K562 (cell line): ENCODE data around the gene RUNDC3A. TPM values are rescaled to one million over a fixed set of nuclear protein-coding genes. Genes with fewer than 3 reads are reported as not detected.

Source experiments
- ARHGAP35 ChIP-seq: fragments of 450-650 bp; IDR thresholded peaks from 2 replicates; pipeline ENCODE4 v1.6.1; 2018; ENCODE audit not compliant: partially characterized antibody
- BHLHE40 ChIP-seq: IDR thresholded peaks from 2 replicates; pipeline ENCODE4 v1.6.1; 2011; ENCODE audit warnings: low read length, improper control_type of control experiment
- EP400 ChIP-seq: fragments of 450-650 bp; IDR thresholded peaks from 2 replicates; pipeline ENCODE4 v1.6.1; 2017; ENCODE audit warnings: antibody characterized with exemption, mild to moderate bottlenecking, moderate library complexity
- L3MBTL2 ChIP-seq: fragments of 450-650 bp; IDR thresholded peaks from 2 replicates; pipeline ENCODE4 v1.6.1; 2016; ENCODE audit warnings: mild to moderate bottlenecking, moderate library complexity
- MCM3 ChIP-seq: fragments of 450-650 bp; IDR thresholded peaks from 2 replicates; pipeline ENCODE4 v1.6.1; 2016
- MTF1 ChIP-seq: fragments of 250-450 bp; sonication (Bioruptor Pico); IDR thresholded peaks from 2 replicates; pipeline ENCODE4 v1.9.0; 2021; ENCODE audit warnings: moderate library complexity, mild to moderate bottlenecking, inconsistent platforms, borderline replicate concordance
- NONO ChIP-seq, 2 experiments: fragments of 200-400 bp in 1 of 2; fragments of 450-650 bp in 1 of 2; formaldehyde crosslinking in 1 of 2; IDR thresholded peaks; 2 replicates each; pipeline ENCODE4 v1.6.1; 2017; ENCODE audit warnings: low read depth in 2 of 2, mild to moderate bottlenecking in 2 of 2, moderate library complexity in 2 of 2, low read length in 1 of 2
- RBM15 ChIP-seq: fragments of 200-400 bp; formaldehyde crosslinking; IDR thresholded peaks from 2 replicates; pipeline ENCODE4 v1.6.1; 2018; ENCODE audit warnings: mild to moderate bottlenecking, low read length, moderate library complexity; ENCODE audit not compliant: insufficient read depth
- RCOR1 ChIP-seq, 2 experiments: IDR thresholded peaks; 2 replicates each; pipeline ENCODE4 v1.6.1; 2012; ENCODE audit warnings: low read depth in 2 of 2, low read length in 2 of 2, borderline replicate concordance in 1 of 2, improper control_type of control experiment in 1 of 2
- SIX5 ChIP-seq, 2 experiments: IDR thresholded peaks; 2 replicates each; pipeline ENCODE4 v1.6.1; 2011; ENCODE audit warnings: low read length in 2 of 2, borderline replicate concordance in 1 of 2, low read depth in 1 of 2, mild to moderate bottlenecking in 1 of 2, moderate library complexity in 1 of 2; ENCODE audit not compliant: insufficient read depth in 1 of 2
- SMAD1 ChIP-seq: fragments of 150-350 bp; IDR thresholded peaks from 2 replicates; pipeline ENCODE4 v1.6.1; 2014; ENCODE audit warnings: low read length, low read depth; ENCODE audit not compliant: partially characterized antibody
- TCF3 ChIP-seq: sonication (generic); formaldehyde crosslinking; IDR thresholded peaks from 2 replicates; pipeline ENCODE4 v1.4.0; 2020; ENCODE audit warnings: mild to moderate bottlenecking, missing genetic modification reagents
- YY1 ChIP-seq, 3 experiments: IDR thresholded peaks; 2 replicates each; pipeline ENCODE4 v1.6.1; 2011; ENCODE audit warnings: low read length in 2 of 3, mild to moderate bottlenecking in 2 of 3, moderate library complexity in 2 of 3, borderline replicate concordance in 1 of 3, control low read depth in 1 of 3, low read depth in 1 of 3; ENCODE audit not compliant: insufficient read depth in 3 of 3, insufficient replicate concordance in 2 of 3, control insufficient read depth in 1 of 3, insufficient read length in 1 of 3; ENCODE audit errors: extremely low read depth in 1 of 3
- ZNF445 ChIP-seq: fragments of 250-450 bp; sonication (Bioruptor Pico); IDR thresholded peaks from 2 replicates; pipeline ENCODE4 v1.4.0; 2020; ENCODE audit warnings: low read depth, mild to moderate bottlenecking, moderate library complexity
- ZNF717 ChIP-seq: fragments of 250-450 bp; sonication (Bioruptor Pico); IDR thresholded peaks from 2 replicates; pipeline ENCODE4 v1.5.0; 2021
- polyA plus RNA-seq, 8 experiments: library from polyadenylated mRNA; depleted of rRNA in 4 of 8; stranded (reverse) in 5 of 8; unstranded in 3 of 8; fragments of >200 nt; fragmentation: Nextera tagmentation in 2 of 8; fragmentation: Illumina TruSeq in 1 of 8; extraction: Ambion mirVana in 2 of 8; extraction: Trizol in 1 of 8; gene quantifications; 2 replicates each; pipeline versions ENCODE4 v1.2.1 to v1.2.3, GENCODE V29; 2011 to 2014; ENCODE audit warnings: inconsistent platforms in 1 of 8, missing spikeins in 1 of 8
- total RNA-seq, 7 experiments: library from RNA; depleted of rRNA in 6 of 7; stranded (reverse); fragments of >200 nt in 6 of 7; fragmentation: Illumina TruSeq in 2 of 7; extraction: Trizol in 2 of 7; gene quantifications; 2 replicates each; pipeline versions ENCODE4 v1.2.1 to v1.2.3, GENCODE V29; 2011 to 2021; ENCODE audit warnings: low replicate concordance in 1 of 7
- TF ChIP-seq, protein P1 (sequence below): fragments of 450-650 bp; IDR thresholded peaks from 2 replicates; pipeline ENCODE4 v1.6.1; 2014; ENCODE audit warnings: low read depth, mild to moderate bottlenecking, moderate library complexity, borderline replicate concordance
- TF ChIP-seq, protein P2 (sequence below): fragments of 450-650 bp; IDR thresholded peaks from 2 replicates; pipeline ENCODE4 v1.6.1; 2016; ENCODE audit warnings: low read depth, mild to moderate bottlenecking, moderate library complexity
- TF ChIP-seq, protein P3 (sequence below): sonication (generic); formaldehyde crosslinking; IDR thresholded peaks from 2 replicates; pipeline ENCODE4 v1.8.1; 2023; ENCODE audit warnings: mild to moderate bottlenecking, missing genetic modification reagents
- TF ChIP-seq, protein P4 (sequence below): fragments of 200-800 bp; sonication (Bioruptor generic); IDR thresholded peaks from 2 replicates; pipeline ENCODE4 v1.6.1; 2017; ENCODE audit warnings: missing genetic modification characterization, missing compliant biosample characterization
- TF ChIP-seq, protein P5 (sequence below): fragments of 450-650 bp; conservative IDR thresholded peaks from 2 replicates; pipeline ENCODE4 v1.6.1; 2016; ENCODE audit warnings: missing genetic modification characterization, low read depth, mild to moderate bottlenecking, control low read depth, missing compliant biosample characterization

Gene RUNDC3A
- total and polyA plus RNA-seq, 9 of the 15 experiments (the other 6 are each of a cell fraction or from before 2014, with no cell fraction given) = not detected

DNA sequence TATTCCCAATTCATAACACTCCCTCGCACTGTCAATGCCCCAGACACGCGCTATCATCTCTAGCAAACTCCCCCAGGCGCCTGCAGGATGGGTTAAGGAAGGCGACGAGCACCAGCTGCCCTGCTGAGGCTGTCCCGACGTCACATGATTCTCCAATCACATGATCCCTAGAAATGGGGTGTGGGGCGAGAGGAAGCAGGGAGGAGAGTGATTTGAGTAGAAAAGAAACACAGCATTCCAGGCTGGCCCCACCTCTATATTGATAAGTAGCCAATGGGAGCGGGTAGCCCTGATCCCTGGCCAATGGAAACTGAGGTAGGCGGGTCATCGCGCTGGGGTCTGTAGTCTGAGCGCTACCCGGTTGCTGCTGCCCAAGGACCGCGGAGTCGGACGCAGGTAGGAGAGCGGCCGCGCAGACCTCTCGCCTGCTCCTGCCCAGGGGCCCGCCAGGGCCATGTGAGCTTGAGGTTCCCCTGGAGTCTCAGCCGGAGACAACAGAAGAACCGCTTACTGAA, 36.6 kb downstream of the RUNDC3A start, which contains the start of gene GRN (continued):
- TF ChIP-seq, protein P1, sequence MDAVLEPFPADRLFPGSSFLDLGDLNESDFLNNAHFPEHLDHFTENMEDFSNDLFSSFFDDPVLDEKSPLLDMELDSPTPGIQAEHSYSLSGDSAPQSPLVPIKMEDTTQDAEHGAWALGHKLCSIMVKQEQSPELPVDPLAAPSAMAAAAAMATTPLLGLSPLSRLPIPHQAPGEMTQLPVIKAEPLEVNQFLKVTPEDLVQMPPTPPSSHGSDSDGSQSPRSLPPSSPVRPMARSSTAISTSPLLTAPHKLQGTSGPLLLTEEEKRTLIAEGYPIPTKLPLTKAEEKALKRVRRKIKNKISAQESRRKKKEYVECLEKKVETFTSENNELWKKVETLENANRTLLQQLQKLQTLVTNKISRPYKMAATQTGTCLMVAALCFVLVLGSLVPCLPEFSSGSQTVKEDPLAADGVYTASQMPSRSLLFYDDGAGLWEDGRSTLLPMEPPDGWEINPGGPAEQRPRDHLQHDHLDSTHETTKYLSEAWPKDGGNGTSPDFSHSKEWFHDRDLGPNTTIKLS = peak; percentile 47; the same call in 1 of the 2 replicates
- TF ChIP-seq L3MBTL2 = peak; percentile 94
- TF ChIP-seq ZNF717 (CRISPR knock-in tag) = no peak
- peak in 1 of 2 experiments; percentile 90; a peak in 2 of 4 replicates for TF ChIP-seq RCOR1 (IDR thresholded peaks at IDR 0.05; ENCODE audit: borderline replicate concordance in 1 of 2, low read depth in 2 of 2, low read length in 2 of 2)
- TF ChIP-seq TCF3 (CRISPR knock-in tag) = 0 out of 2 replicates have a peak, but pooled peaks have one; percentile 23
- TF ChIP-seq YY1 (IDR thresholded peaks at IDR 0.05; ENCODE audit: borderline replicate concordance in 1 of 3, control insufficient read depth in 1 of 3, extremely low read depth in 1 of 3, insufficient read depth in 3 of 3, insufficient read length in 1 of 3, insufficient replicate concordance in 2 of 3, low read depth in 1 of 3, low read length in 2 of 3) = peak in 1 of 3 experiments; percentile 20
- TF ChIP-seq SMAD1 = no peak
- TF ChIP-seq BHLHE40 = peak; percentile 50
- TF ChIP-seq SIX5 (IDR thresholded peaks at IDR 0.05; ENCODE audit: borderline replicate concordance in 1 of 2, insufficient read depth in 1 of 2, low read depth in 1 of 2, low read length in 2 of 2) = no peak
- no peak for TF ChIP-seq EP400
- TF ChIP-seq ARHGAP35 = no peak
- no peak for TF ChIP-seq ZNF445 (CRISPR knock-in tag)
- TF ChIP-seq MTF1 (CRISPR knock-in tag) = no peak
- TF ChIP-seq RBM15 = no peak
- TF ChIP-seq, protein P2, sequence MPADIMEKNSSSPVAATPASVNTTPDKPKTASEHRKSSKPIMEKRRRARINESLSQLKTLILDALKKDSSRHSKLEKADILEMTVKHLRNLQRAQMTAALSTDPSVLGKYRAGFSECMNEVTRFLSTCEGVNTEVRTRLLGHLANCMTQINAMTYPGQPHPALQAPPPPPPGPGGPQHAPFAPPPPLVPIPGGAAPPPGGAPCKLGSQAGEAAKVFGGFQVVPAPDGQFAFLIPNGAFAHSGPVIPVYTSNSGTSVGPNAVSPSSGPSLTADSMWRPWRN = no peak
- no peak for TF ChIP-seq NONO (IDR thresholded peaks at IDR 0.05; ENCODE audit: low read depth in 2 of 2, low read length in 1 of 2)
- TF ChIP-seq MCM3 = no peak
- TF ChIP-seq, protein P3, sequence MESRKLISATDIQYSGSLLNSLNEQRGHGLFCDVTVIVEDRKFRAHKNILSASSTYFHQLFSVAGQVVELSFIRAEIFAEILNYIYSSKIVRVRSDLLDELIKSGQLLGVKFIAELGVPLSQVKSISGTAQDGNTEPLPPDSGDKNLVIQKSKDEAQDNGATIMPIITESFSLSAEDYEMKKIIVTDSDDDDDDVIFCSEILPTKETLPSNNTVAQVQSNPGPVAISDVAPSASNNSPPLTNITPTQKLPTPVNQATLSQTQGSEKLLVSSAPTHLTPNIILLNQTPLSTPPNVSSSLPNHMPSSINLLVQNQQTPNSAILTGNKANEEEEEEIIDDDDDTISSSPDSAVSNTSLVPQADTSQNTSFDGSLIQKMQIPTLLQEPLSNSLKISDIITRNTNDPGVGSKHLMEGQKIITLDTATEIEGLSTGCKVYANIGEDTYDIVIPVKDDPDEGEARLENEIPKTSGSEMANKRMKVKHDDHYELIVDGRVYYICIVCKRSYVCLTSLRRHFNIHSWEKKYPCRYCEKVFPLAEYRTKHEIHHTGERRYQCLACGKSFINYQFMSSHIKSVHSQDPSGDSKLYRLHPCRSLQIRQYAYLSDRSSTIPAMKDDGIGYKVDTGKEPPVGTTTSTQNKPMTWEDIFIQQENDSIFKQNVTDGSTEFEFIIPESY (CRISPR knock-in tag) = 0 out of 2 replicates have a peak, but pooled peaks have one; percentile 34
- TF ChIP-seq, protein P4, sequence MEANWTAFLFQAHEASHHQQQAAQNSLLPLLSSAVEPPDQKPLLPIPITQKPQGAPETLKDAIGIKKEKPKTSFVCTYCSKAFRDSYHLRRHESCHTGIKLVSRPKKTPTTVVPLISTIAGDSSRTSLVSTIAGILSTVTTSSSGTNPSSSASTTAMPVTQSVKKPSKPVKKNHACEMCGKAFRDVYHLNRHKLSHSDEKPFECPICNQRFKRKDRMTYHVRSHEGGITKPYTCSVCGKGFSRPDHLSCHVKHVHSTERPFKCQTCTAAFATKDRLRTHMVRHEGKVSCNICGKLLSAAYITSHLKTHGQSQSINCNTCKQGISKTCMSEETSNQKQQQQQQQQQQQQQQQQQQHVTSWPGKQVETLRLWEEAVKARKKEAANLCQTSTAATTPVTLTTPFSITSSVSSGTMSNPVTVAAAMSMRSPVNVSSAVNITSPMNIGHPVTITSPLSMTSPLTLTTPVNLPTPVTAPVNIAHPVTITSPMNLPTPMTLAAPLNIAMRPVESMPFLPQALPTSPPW = peak; percentile 81
- TF ChIP-seq, protein P5, sequence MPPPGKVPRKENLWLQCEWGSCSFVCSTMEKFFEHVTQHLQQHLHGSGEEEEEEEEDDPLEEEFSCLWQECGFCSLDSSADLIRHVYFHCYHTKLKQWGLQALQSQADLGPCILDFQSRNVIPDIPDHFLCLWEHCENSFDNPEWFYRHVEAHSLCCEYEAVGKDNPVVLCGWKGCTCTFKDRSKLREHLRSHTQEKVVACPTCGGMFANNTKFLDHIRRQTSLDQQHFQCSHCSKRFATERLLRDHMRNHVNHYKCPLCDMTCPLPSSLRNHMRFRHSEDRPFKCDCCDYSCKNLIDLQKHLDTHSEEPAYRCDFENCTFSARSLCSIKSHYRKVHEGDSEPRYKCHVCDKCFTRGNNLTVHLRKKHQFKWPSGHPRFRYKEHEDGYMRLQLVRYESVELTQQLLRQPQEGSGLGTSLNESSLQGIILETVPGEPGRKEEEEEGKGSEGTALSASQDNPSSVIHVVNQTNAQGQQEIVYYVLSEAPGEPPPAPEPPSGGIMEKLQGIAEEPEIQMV (tag) = no peak
